Gastroesophageal sphincter (tissue), 3 donors: ENCODE results near the gene PRKN.

Experiments
- POLR2A ChIP-seq, 2 donors: fragments of 450-650 bp; IDR thresholded peaks; one replicate each; pipeline ENCODE4 v1.6.1; 2017; ENCODE audit warnings: antibody characterized with exemption in 2 of 2, mild to moderate bottlenecking in 2 of 2, moderate library complexity in 1 of 2
- POLR2AphosphoS5 ChIP-seq: sonication (generic); formaldehyde crosslinking; IDR thresholded peaks from one replicate; pipeline ENCODE4 v1.6.1; 2017; ENCODE audit warnings: antibody characterized with exemption
- TF ChIP-seq, protein P1 (sequence below), 4 experiments: fragments of 200-600 bp in 2 of 4; fragments of 450-650 bp in 2 of 4; sonication (generic) in 1 of 4; IDR thresholded peaks; one replicate each; pipeline ENCODE4 v1.5.1; 2017 to 2019; ENCODE audit warnings: antibody characterized with exemption in 4 of 4, mild to moderate bottlenecking in 2 of 4, moderate library complexity in 2 of 4

DNA sequence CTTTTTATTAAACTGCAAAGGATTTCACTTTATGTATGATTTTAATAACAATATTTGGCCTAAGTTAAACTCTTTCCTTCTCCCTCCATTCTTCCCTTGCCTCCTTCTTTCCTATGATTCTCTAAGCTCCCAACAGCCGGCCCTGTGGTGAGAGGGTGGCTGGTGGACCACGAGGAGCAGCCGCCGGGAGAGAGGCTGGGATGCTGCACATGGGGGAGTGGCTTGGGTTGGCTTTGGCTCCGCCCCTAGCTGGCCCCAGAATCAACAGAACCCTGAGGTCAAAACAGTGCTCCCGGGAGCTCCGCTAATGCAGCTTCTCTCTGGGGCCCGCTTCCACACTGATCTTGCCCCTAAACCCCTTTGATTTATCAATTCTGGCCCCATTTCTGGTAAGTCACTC, 1063.9 kb downstream of the PRKN start:
- TF ChIP-seq, protein P1, sequence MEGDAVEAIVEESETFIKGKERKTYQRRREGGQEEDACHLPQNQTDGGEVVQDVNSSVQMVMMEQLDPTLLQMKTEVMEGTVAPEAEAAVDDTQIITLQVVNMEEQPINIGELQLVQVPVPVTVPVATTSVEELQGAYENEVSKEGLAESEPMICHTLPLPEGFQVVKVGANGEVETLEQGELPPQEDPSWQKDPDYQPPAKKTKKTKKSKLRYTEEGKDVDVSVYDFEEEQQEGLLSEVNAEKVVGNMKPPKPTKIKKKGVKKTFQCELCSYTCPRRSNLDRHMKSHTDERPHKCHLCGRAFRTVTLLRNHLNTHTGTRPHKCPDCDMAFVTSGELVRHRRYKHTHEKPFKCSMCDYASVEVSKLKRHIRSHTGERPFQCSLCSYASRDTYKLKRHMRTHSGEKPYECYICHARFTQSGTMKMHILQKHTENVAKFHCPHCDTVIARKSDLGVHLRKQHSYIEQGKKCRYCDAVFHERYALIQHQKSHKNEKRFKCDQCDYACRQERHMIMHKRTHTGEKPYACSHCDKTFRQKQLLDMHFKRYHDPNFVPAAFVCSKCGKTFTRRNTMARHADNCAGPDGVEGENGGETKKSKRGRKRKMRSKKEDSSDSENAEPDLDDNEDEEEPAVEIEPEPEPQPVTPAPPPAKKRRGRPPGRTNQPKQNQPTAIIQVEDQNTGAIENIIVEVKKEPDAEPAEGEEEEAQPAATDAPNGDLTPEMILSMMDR (IDR thresholded peaks at IDR 0.05) = no peak
- TF ChIP-seq POLR2AphosphoS5 = no peak
- no peak for TF ChIP-seq POLR2A (IDR thresholded peaks at IDR 0.05)
